Right lobe of liver (tissue), 6 donors: ENCODE data around the gene PRSS48. TPM values are rescaled to one million over a fixed set of nuclear protein-coding genes. Genes with fewer than 3 reads are reported as not detected.

ENCODE experiments used
- ATAC-seq, 4 donors: fragments of 200-7000 bp; cut with Tn5 transposase; one replicate each; pipeline ENCODE4 v1.9.1; 2020; ENCODE audit warnings: mild to moderate bottlenecking in 4 of 4, moderate library complexity in 4 of 4
- DNase-seq, 3 donors: peaks; one replicate each; pipeline ENCODE4 v3.0.0-alpha.2; 2020
- H3K27ac ChIP-seq, 3 donors: fragments of 200-600 bp; one replicate each; pipeline ENCODE4 v1.8.0; 2022
- H3K27me3 ChIP-seq, 2 donors: fragments of 200-600 bp; one replicate each; pipeline ENCODE4 v1.8.0; 2022
- H3K36me3 ChIP-seq, 4 donors: fragments of 200-600 bp; sonication (generic) in 1 of 4; one replicate each; pipeline versions ENCODE4 v1.5.1 to v1.8.0; 2017 to 2022; ENCODE audit warnings: control low read depth in 1 of 4
- H3K4me1 ChIP-seq, 4 donors: fragments of 200-600 bp; sonication (generic) in 1 of 4; one replicate each; pipeline versions ENCODE4 v1.5.1 to v1.8.0; 2017 to 2022; ENCODE audit warnings: control low read depth in 1 of 4
- H3K4me3 ChIP-seq, 3 donors: fragments of 200-600 bp; one replicate each; pipeline ENCODE4 v1.8.0; 2022
- H3K9me3 ChIP-seq, 4 donors: fragments of 200-600 bp; sonication (generic) in 1 of 4; one replicate each; pipeline versions ENCODE4 v1.5.1 to v1.8.0; 2017 to 2022; ENCODE audit warnings: control low read depth in 1 of 4
- POLR2A ChIP-seq: fragments of 450-650 bp; IDR thresholded peaks from one replicate; pipeline ENCODE4 v1.6.1; 2017; ENCODE audit warnings: antibody characterized with exemption, mild to moderate bottlenecking
- WGBS: methylation state at CpG from one replicate; pipeline ENCODE4 v1.1.6; 2018; ENCODE audit warnings: low coverage, low lambda C conversion rate; ENCODE audit not compliant: insufficient coverage; ENCODE audit errors: missing lambda C conversion rate; 5-methylcytosine and 5-hydroxymethylcytosine counted together
- intact Hi-C, 2 donors: fragments of 100-400 bp; cut with DNase I; formaldehyde crosslinking; loops; one replicate each; pipeline versions ENCODE4 v1.11.2 to v1.14.1; 2022
- total RNA-seq, 6 experiments: library from RNA; depleted of rRNA in 2 of 6; stranded (reverse); fragments of >200 nt in 2 of 6; fragmentation: NEBNext Ultra II Directional in 3 of 6; extraction: Animal tissue kit (Norgen Biotek cat#: 25700) in 3 of 6; gene quantifications; one replicate each; pipeline versions ENCODE4 v1.1.0 to v1.2.4, GENCODE V29; 2016 to 2023
- TF ChIP-seq, protein P1 (sequence below), 4 donors: fragments of 200-600 bp in 3 of 4; fragments of 450-650 bp in 1 of 4; IDR thresholded peaks; one replicate each; pipeline versions ENCODE4 v1.5.1 to v1.8.0; 2016 to 2022; ENCODE audit warnings: antibody characterized with exemption in 4 of 4, mild to moderate bottlenecking in 2 of 4
- donor health status: DM: no; HTN: yes; CAD: no.
- donor health status: DM: no; HTN: no; CAD: no.
- donor health status: DM: no; HTN: no; CAD: no.
- donor health status: DM: no; HTN: yes; CAD: no.
- donor health status: DM: no; HTN: yes; CAD: no.

Gene PRSS48
- total RNA-seq, 6 experiments from 2014 or later = not detected

DNA sequence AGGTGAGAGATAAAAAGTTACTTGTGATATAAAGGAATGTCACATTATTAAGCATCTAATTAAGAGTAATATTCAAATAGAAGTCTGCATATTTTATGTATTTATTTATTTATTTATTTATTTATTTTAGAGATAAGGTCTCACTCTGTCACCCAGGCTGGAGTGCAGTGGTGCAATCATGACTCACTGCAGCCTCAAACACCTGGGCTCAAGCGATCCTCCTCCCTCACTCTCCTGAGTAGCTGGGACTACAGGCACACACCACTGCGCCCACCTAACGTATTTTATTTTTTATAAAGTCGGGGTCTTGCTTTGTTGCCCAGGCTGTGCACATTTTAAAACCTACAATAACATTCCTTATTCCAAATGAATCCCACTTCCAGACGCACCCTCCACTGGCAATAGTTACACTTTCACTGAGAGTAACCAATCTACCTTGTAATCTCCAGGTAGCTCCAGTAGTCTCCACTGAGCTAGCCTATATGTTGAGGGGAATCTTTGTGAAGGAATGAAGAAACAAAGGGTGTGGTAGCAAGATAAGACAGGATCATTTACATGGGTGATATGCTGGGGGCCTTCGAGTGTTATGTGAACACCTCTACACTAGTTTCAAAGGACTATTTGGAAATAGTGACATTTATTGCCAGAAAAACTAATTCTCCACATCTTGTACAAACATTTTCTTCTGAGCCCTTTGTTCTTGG is 36.5 kb downstream of the PRSS48 start:
- Histone ChIP-seq H3K36me3 (no peaks in the 10 kb centered on the region), H3K9me3 (no peaks in the 10 kb centered on the region), H3K27ac (peak overlapping the region in 1 of 3 donors; percentile 29), H3K4me1 (peaks cover 0 to 35% (median 13%) of the 10 kb centered on the region in 4 donors), H3K27me3 (no peaks in the 10 kb centered on the region), H3K4me3 (no peak overlapping the region)
- intact Hi-C loops = no loop called here
- TF ChIP-seq, protein P1, sequence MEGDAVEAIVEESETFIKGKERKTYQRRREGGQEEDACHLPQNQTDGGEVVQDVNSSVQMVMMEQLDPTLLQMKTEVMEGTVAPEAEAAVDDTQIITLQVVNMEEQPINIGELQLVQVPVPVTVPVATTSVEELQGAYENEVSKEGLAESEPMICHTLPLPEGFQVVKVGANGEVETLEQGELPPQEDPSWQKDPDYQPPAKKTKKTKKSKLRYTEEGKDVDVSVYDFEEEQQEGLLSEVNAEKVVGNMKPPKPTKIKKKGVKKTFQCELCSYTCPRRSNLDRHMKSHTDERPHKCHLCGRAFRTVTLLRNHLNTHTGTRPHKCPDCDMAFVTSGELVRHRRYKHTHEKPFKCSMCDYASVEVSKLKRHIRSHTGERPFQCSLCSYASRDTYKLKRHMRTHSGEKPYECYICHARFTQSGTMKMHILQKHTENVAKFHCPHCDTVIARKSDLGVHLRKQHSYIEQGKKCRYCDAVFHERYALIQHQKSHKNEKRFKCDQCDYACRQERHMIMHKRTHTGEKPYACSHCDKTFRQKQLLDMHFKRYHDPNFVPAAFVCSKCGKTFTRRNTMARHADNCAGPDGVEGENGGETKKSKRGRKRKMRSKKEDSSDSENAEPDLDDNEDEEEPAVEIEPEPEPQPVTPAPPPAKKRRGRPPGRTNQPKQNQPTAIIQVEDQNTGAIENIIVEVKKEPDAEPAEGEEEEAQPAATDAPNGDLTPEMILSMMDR (IDR thresholded peaks at IDR 0.05) = no peak
- TF ChIP-seq POLR2A = no peak
- DNase-seq (peak in 1 of 3 donors; percentile 46), ATAC-seq (peak in 3 of 4 donors; percentile 44 to 61 (median 56))
- 67% methylated on average over 6 of the region's 6 CpGs for WGBS

DNA sequence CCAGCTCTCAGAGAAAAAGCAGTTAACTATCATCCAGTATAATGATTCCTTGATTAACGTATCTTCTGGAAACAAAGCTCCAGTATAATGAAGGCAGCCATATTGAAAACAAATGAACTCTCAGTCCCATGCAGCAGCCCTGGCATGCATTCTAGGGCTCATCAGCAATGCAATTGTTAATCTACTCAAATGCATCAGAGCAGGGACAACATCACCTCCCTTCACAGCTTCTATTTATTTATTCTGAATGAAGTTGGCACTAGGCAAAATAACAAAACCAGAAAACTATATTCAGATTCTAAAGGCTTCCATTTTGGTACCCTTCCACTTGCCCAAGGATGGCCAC is 37.0 kb downstream of the PRSS48 start:
- TF ChIP-seq, protein P1 (IDR thresholded peaks at IDR 0.05) = no peak
- TF ChIP-seq POLR2A = no peak
- H3K9me3 ChIP-seq = no peaks in the 10 kb centered on the region
- H3K4me1 ChIP-seq = peaks cover 0 to 39% (median 13%) of the 10 kb centered on the region in 4 donors
- H3K4me3 ChIP-seq = no peak overlapping the region
- WGBS = 43% methylated on average over 1 of the region's 1 CpG
- H3K27ac ChIP-seq = peak overlapping the region in 1 of 3 donors; percentile 29
- no peaks in the 10 kb centered on the region for H3K27me3 ChIP-seq
- no peak for ATAC-seq
- H3K36me3 ChIP-seq = no peaks in the 10 kb centered on the region
- intact Hi-C loops = no loop called here
- no peak for DNase-seq

DNA sequence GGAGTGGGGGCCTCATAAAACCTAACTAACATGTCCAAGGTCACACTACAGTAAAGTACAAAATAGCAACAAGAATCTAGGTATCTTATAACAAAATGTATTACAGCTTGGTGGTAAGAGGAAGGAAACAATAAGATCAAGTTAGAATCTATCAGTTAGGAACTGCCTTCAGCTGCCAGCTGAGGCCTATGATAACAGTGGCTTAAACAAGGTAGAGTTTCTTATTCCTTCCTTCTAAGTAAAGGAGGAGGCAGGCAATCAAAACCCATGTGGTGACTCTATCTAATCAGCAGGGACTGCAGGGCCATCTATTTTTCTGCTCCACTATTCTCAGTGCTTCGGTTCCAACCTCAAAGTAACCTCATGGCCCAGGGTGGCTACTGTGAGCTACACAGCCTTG is 37.5 kb downstream of the PRSS48 start:
- H3K4me3 ChIP-seq = no peak overlapping the region
- DNase-seq (no peak), ATAC-seq (no peak)
- TF ChIP-seq POLR2A = no peak
- TF ChIP-seq, protein P1 (IDR thresholded peaks at IDR 0.05) = no peak
- H3K36me3 ChIP-seq = no peaks in the 10 kb centered on the region
- no peaks in the 10 kb centered on the region for H3K27me3 ChIP-seq
- H3K4me1 ChIP-seq = peaks cover 0 to 39% (median 13%) of the 10 kb centered on the region in 4 donors
- H3K27ac ChIP-seq = peak overlapping the region in 2 of 3 donors; percentile 29 to 58
- intact Hi-C loops = no loop called here
- WGBS = 67% methylated on average over 1 of the region's 1 CpG
- H3K9me3 ChIP-seq = no peaks in the 10 kb centered on the region

DNA sequence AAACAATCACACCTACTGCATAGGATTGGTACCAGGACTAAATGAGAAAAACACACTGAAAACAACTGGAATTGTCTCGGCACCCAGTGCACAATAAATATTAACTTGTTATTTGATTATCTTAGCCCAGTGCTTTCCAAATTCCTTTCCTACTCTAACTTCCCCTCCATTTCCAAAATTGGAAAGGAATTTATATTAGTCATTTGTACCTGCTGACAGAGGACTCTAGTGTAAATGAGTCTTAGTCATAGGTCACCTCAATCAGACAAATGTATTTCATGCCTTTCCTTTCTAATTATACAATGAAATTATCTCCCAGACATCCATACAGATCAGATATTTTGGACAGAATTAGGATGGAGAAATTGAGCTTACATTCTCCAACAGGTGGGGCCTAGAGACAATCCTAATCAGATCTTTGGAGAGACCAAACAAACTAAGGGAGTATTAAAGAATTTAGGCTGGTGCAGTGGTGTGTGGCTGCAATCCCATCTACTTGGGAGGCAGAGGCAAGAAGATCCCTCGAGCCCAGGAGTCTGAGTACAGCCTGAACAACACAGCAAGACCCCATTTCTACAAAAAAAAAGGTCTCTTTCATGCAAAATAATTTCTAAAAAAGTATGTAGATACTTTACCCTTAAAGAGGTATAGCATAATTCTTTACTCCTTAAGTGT is 38.4 kb downstream of the PRSS48 start:
- DNase-seq = no peak
- no peak for TF ChIP-seq POLR2A
- TF ChIP-seq, protein P1 (IDR thresholded peaks at IDR 0.05) = no peak
- H3K27ac ChIP-seq = peak overlapping the region in 2 of 3 donors; percentile 29 to 63
- 47% methylated on average over 2 of the region's 2 CpGs for WGBS
- H3K36me3 ChIP-seq = no peaks in the 10 kb centered on the region
- no peak overlapping the region for H3K4me3 ChIP-seq
- H3K27me3 ChIP-seq = no peaks in the 10 kb centered on the region
- peaks cover 0 to 42% (median 13%) of the 10 kb centered on the region in 4 donors for H3K4me1 ChIP-seq
- ATAC-seq = peak; percentile 35 to 84 (median 42)
- intact Hi-C loops = no loop called here
- H3K9me3 ChIP-seq = no peaks in the 10 kb centered on the region
